KMS-11 (cell line): Measurements from ENCODE around the gene ITSN1.

Experiments used
- H2AFZ ChIP-seq: fragments of 200-600 bp; sonication (generic); 2 replicates; pipeline ENCODE4 v1.6.1; 2016; ENCODE audit warnings: antibody characterized with exemption, mixed run types, low read depth
- H3K27ac ChIP-seq: fragments of 200-600 bp; sonication (generic); 2 replicates; pipeline ENCODE4 v1.6.1; 2016; ENCODE audit warnings: mild to moderate bottlenecking, mixed run types
- H3K27me3 ChIP-seq: fragments of 200-600 bp; sonication (generic); 2 replicates; pipeline ENCODE4 v1.6.1; 2017; ENCODE audit warnings: mild to moderate bottlenecking, low read depth, mixed run types, moderate library complexity; ENCODE audit not compliant: insufficient read depth
- H3K36me3 ChIP-seq: fragments of 200-600 bp; sonication (generic); 2 replicates; pipeline ENCODE4 v1.6.1; 2017; ENCODE audit warnings: mild to moderate bottlenecking, mixed run types; ENCODE audit not compliant: insufficient read depth
- H3K4me1 ChIP-seq: fragments of 200-600 bp; sonication (generic); 2 replicates; pipeline ENCODE4 v1.6.1; 2016; ENCODE audit warnings: mild to moderate bottlenecking, low read depth, mixed run types; ENCODE audit not compliant: poor library complexity, severe bottlenecking
- H3K4me2 ChIP-seq: fragments of 200-600 bp; sonication (generic); 2 replicates; pipeline ENCODE4 v1.7.0; 2016; ENCODE audit warnings: mild to moderate bottlenecking, mixed run types
- H3K4me3 ChIP-seq: fragments of 200-600 bp; sonication (generic); IDR thresholded peaks from 2 replicates; pipeline ENCODE4 v1.6.1; 2017; ENCODE audit warnings: low read depth, low read length, mixed read lengths; ENCODE audit not compliant: insufficient read depth
- H3K79me2 ChIP-seq: fragments of 200-600 bp; sonication (generic); 2 replicates; pipeline ENCODE4 v1.6.1; 2016; ENCODE audit warnings: low read depth, mixed run types; ENCODE audit not compliant: insufficient read depth
- H3K9ac ChIP-seq: fragments of 200-600 bp; sonication (generic); 2 replicates; pipeline ENCODE4 v1.6.1; 2016; ENCODE audit warnings: mild to moderate bottlenecking, mixed run types
- H4K20me1 ChIP-seq: fragments of 200-600 bp; sonication (generic); 2 replicates; pipeline ENCODE4 v1.6.1; 2016; ENCODE audit warnings: mild to moderate bottlenecking, mixed run types; ENCODE audit not compliant: insufficient read depth
- TF ChIP-seq, protein P1 (sequence below): fragments of 200-600 bp; sonication (generic); conservative IDR thresholded peaks from 2 replicates; pipeline ENCODE4 v1.6.1; 2017; ENCODE audit warnings: low read depth, mild to moderate bottlenecking, antibody characterized with exemption, low read length, moderate library complexity, mixed read lengths

The ITSN1 gene

DNA sequence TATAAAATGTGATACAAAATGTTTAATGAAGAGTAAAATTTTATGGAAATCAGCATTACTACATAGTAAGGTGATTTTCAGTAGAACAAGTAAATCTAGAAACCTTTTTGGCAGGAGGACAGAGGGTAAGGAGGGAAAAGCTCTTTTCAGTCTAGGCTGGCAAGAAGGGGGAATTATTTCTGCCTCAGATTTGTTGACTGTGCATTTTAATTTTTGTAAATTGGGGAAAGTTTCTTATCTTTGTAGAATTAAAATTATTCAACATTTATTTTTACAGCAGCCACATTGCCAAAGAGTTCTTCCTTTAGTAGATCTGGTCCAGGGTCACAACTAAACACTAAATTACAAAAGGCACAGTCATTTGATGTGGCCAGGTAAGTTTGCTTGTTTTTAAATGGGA is 109.2 kb downstream of the ITSN1 start:
- no peak overlapping the region for H3K9ac ChIP-seq
- H3K4me3 ChIP-seq: no peak overlapping the region
- TF ChIP-seq, protein P1, sequence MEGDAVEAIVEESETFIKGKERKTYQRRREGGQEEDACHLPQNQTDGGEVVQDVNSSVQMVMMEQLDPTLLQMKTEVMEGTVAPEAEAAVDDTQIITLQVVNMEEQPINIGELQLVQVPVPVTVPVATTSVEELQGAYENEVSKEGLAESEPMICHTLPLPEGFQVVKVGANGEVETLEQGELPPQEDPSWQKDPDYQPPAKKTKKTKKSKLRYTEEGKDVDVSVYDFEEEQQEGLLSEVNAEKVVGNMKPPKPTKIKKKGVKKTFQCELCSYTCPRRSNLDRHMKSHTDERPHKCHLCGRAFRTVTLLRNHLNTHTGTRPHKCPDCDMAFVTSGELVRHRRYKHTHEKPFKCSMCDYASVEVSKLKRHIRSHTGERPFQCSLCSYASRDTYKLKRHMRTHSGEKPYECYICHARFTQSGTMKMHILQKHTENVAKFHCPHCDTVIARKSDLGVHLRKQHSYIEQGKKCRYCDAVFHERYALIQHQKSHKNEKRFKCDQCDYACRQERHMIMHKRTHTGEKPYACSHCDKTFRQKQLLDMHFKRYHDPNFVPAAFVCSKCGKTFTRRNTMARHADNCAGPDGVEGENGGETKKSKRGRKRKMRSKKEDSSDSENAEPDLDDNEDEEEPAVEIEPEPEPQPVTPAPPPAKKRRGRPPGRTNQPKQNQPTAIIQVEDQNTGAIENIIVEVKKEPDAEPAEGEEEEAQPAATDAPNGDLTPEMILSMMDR: no peak

DNA sequence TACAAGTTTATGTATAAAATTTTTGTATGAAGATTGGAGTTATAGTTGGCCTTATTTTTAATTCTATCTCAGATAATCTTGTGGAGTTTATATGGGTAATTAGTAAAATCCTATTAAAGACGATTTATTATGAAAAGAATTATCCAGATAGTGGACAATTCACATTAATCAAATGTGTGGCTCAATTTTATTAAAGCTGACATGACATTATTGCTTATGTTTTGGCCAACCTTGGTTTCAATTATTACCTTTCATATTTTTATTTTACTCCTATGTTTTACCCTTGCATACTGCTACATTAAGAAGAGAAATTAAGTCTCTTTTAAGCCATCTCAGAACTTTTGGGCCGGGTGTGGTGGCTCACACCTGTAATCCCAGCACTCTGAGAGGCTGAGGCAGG is 110.0 kb downstream of the ITSN1 start:
- TF ChIP-seq, protein P1: no peak
- Histone ChIP-seq H3K4me2 (no peak overlapping the region), H2AFZ (no peak overlapping the region), H3K4me1 (no peaks in the 10 kb centered on the region), H3K4me3 (no peak overlapping the region), H3K79me2 (no peaks in the 10 kb centered on the region), H3K27ac (no peak overlapping the region), H4K20me1 (no peaks in the 10 kb centered on the region), H3K36me3 (no peaks in the 10 kb centered on the region), H3K27me3 (no peaks in the 10 kb centered on the region), H3K9ac (no peak overlapping the region)

More for the DNA sequence above, 109.2 kb downstream of the ITSN1 start:
- Histone ChIP-seq H2AFZ (no peak overlapping the region), H3K79me2 (no peaks in the 10 kb centered on the region), H3K27ac (no peak overlapping the region), H3K4me2 (no peak overlapping the region), H3K36me3 (no peaks in the 10 kb centered on the region), H3K4me1 (no peaks in the 10 kb centered on the region), H4K20me1 (no peaks in the 10 kb centered on the region), H3K27me3 (no peaks in the 10 kb centered on the region)

DNA sequence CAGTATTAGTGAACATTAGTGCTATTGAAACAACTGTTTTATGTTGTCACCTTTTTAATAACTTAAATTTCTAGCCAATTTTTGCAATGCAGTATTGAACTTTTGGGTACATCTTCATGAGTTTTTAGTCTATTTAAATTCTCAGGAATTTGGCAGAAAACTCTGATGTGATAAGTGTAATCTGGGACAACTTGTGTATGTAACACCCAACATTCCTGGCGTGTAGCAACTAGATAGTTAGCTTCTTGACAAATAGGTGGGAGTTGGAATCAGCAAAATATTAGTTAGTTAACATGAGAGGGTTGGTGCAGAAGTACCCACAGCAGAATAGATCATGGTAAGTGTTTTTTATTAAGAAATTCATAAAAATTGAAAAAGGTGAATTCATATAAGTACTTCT is 111.6 kb downstream of the ITSN1 start:
- Histone ChIP-seq H3K4me1 (no peaks in the 10 kb centered on the region), H3K4me3 (no peak overlapping the region), H3K79me2 (no peaks in the 10 kb centered on the region), H4K20me1 (no peaks in the 10 kb centered on the region), H3K36me3 (no peaks in the 10 kb centered on the region), H3K4me2 (no peak overlapping the region), H3K27me3 (no peaks in the 10 kb centered on the region), H3K27ac (no peak overlapping the region), H2AFZ (no peak overlapping the region), H3K9ac (no peak overlapping the region)
- TF ChIP-seq, protein P1: no peak

DNA sequence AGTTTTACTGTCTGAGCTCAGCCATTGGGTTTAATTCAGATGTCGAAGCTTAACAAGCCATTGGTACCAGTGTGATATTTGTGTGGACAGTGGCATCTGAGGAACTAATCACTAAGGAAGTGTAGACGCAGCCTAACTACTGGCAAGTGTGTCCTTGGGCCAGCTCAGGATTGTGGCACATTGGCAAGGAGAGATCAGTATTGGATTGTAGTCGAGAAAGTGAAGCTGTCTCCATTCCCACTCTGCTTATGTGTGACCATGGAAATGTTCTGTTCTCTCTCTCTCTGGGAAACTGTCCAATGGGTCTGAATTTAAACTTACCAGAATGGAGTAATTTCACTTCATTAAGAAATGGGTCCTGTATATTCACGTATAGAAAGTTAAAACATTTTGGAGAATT is 112.2 kb downstream of the ITSN1 start:
- no peak overlapping the region for H2AFZ ChIP-seq
- H4K20me1 ChIP-seq: no peaks in the 10 kb centered on the region
- H3K4me2 ChIP-seq: no peak overlapping the region
- no peak overlapping the region for H3K27ac ChIP-seq
- no peaks in the 10 kb centered on the region for H3K36me3 ChIP-seq
- TF ChIP-seq, protein P1: no peak
- no peaks in the 10 kb centered on the region for H3K4me1 ChIP-seq
- H3K79me2 ChIP-seq: no peaks in the 10 kb centered on the region
- no peak overlapping the region for H3K9ac ChIP-seq
- H3K4me3 ChIP-seq: no peak overlapping the region
- no peaks in the 10 kb centered on the region for H3K27me3 ChIP-seq
